Body of pancreas (tissue), 4 donors: ENCODE data around the gene CNNM4.

Source experiments
- POLR2A ChIP-seq, 3 donors: fragments of 450-650 bp; IDR thresholded peaks; one replicate each; pipeline ENCODE4 v1.6.1; 2016; ENCODE audit warnings: antibody characterized with exemption in 3 of 3, mild to moderate bottlenecking in 2 of 3
- TF ChIP-seq, protein P1 (sequence below), 7 experiments: fragments of 450-650 bp in 4 of 7; fragments of 200-600 bp in 3 of 7; sonication (generic) in 3 of 7; IDR thresholded peaks; one replicate each; pipeline ENCODE4 v1.5.1; 2016 to 2019; ENCODE audit warnings: antibody characterized with exemption in 7 of 7

- TF ChIP-seq POLR2A (IDR thresholded peaks at IDR 0.05): no peak
- TF ChIP-seq, protein P1, sequence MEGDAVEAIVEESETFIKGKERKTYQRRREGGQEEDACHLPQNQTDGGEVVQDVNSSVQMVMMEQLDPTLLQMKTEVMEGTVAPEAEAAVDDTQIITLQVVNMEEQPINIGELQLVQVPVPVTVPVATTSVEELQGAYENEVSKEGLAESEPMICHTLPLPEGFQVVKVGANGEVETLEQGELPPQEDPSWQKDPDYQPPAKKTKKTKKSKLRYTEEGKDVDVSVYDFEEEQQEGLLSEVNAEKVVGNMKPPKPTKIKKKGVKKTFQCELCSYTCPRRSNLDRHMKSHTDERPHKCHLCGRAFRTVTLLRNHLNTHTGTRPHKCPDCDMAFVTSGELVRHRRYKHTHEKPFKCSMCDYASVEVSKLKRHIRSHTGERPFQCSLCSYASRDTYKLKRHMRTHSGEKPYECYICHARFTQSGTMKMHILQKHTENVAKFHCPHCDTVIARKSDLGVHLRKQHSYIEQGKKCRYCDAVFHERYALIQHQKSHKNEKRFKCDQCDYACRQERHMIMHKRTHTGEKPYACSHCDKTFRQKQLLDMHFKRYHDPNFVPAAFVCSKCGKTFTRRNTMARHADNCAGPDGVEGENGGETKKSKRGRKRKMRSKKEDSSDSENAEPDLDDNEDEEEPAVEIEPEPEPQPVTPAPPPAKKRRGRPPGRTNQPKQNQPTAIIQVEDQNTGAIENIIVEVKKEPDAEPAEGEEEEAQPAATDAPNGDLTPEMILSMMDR (IDR thresholded peaks at IDR 0.05): no peak
Measured at GRCh38 chr2:96802721-96803120, 42.0 kb downstream of the CNNM4 start.
